RKO (cell line): ENCODE data around the gene CARNS1.
"Not testable (repeated sequence)": the region's sequence is repeated elsewhere in the genome, so short reads cannot be mapped to it uniquely, and the experiment has no call there.

Experiments used
- DNase-seq: peaks from one replicate; pipeline ENCODE4 v3.0.0-alpha.2; 2016; ENCODE audit warnings: low spot score

Gene CARNS1

GRCh38 chr11:67396587-67397389, 18.7 kb upstream of the CARNS1 start:
- no peak for DNase-seq

DNA sequence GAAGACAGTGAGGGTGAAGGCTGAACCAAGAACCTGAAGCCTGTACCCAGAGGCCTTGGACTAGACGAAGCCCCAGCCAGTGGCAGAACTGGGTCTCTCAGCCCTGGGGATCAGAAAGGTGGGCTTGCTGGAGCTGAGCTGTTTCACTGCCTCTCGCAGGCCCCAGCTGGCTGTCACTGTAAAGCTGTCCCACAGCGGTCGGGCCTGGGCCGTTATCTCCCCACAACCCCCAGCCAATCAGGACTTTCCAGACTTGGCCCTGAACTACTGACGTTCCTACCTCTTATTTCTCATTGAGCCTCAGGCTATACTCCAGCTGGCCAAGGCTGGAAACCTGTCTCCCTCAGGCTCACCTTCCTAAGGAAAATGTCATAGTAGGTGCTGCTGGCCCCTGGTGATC, 17.9 kb upstream of the CARNS1 start:
- DNase-seq = no peak

DNA sequence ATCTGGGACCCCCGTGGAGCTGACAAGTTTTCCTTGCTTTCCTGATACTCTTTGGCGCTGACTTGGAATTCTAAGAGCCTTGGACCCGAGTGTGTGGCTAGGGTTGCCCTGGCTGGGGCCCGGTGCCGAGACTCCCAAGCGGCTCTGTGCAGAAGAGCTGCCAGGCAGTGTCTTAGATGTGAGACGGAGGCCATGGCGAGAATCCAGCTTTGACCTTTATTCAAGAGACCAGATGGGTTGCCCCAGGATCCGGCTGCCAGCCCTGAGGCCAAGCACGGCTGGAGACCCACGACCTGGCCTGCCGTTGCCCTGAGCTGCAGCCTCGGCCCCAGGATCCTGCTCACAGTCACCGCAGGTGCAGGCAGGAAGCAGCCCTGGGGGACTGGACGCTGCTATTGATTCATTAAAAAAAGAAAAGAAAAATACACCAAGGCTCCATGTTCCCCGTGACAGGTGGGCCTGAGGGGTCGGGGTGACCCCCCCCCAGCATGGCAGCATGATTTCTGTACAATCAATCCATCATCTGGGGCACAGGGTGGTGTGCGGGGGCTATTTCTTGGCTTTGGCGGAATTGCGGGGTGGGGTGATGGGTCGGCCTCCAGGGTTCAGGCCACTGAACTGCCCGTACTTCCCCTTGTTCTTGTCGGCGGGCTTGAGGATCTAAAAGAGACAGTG, 17.4 kb upstream of the CARNS1 start:
- DNase-seq = no peak

GRCh38 chr11:67398661-67399563, 16.6 kb upstream of the CARNS1 start:
- DNase-seq = no peak

- DNase-seq = peak; percentile 74
Measured at GRCh38 chr11:67400251-67400941, 15.1 kb upstream of the CARNS1 start.

- DNase-seq = no peak
Measured at GRCh38 chr11:67400942-67401494, 14.5 kb upstream of the CARNS1 start.

- DNase-seq = peak; percentile 86
Measured at GRCh38 chr11:67401495-67402191, 13.8 kb upstream of the CARNS1 start, which contains the start of gene PPP1CA. Gene PPP1CA, minus strand, starts transcription at chr11:67401858. Its CDS starts 76 bp downstream, at chr11:67401782.

DNA sequence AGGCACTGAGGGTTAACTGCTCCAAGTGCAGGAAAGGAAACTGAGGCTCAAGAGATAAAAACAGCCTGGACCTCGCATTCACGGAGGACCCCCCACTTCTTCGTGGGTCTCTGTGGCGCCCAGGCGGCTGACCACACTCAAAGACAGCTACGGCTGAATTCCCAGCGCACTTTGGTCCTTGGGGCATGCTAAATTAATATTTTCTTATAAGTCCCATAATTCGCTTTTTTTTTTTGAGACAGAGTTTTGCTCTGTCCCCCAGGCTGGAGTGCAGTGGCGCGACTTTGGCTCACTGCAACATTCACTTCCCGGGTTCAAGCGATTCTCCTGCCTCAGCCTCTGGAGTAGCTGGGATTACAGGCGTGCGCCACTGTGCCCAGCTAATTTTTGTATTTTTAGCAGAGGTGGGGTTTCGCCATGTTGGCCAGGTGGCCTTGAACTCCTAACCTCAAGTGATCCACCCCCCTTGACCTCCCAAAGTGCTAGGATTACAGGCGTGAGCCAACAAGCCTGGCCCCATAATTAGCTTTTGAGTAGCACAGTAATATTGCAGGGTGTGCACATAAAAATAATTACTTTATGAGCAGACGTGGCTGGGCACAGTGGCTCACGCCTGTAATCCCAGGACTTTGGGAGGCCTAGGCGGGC, 13.2 kb upstream of the CARNS1 start:
- DNase-seq = not testable (repeated sequence)

- not testable (repeated sequence) for DNase-seq
Measured at GRCh38 chr11:67403085-67403484, 12.4 kb upstream of the CARNS1 start.

- DNase-seq = no peak
Measured at GRCh38 chr11:67404515-67405195, 10.8 kb upstream of the CARNS1 start.

GRCh38 chr11:67405196-67405567, 10.3 kb upstream of the CARNS1 start:
- no peak for DNase-seq

- DNase-seq = no peak
Measured at GRCh38 chr11:67405688-67406339, 9.7 kb upstream of the CARNS1 start.

DNA sequence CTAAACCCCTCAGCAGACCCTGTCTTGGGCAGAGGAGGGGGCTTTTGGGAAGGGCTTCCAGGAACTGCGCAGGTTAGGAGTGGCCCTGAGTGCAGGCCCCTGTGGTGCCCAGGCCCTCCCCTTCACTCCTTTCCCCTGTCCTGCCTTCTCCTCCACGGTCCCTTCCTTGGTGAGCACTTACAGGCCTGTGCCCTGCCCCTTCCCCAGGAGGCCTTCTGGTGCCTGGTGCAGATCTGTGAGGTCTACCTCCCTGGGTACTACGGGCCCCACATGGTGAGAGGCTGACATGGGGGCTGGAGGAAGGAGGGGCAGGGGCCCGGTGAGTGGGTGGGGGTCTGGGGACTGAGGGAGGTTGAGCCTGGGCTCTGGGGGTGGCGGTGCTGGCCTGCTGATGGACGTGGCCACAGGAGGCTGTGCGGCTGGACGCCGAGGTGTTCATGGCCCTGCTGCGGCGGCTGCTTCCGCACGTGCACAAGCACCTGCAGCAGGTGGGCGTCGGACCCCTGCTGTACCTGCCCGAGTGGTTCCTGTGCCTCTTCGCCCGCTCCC, 9.0 kb upstream of the CARNS1 start:
- DNase-seq = no peak

DNA sequence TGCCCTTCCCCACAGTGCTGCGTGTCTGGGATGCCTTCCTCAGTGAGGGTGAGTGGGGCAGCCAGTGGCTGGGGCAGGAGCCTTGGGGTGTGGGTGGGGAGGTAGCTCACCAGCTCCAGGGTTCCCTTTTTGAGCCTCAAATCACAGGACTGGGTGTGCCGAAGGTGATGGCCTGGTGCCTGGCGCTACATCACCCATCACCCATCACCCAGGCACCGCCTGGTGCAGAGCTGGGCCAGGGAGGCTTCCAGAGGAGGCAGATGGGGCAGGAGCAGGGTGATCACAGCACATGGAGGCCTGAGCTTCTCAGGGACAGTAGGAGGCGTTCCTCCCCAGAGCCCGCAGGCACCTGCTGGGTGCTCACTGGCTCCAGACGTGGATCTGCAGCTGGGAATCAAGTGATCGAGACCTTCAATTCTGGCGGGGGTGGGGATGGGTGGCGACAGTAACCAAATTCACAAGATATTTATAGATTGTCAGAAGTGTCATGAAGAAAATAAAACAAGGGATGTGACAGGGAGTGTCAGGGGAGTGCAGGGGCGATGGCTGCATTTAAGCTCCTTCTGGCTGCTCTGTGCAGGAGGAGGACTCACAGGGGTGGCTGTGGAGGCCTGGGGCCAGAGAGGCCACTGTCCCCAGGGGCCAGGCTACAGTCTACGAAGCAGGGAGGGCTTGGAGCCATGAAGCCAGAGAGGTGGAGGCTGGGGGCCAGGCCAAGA, 8.3 kb upstream of the CARNS1 start:
- DNase-seq = no peak

DNA sequence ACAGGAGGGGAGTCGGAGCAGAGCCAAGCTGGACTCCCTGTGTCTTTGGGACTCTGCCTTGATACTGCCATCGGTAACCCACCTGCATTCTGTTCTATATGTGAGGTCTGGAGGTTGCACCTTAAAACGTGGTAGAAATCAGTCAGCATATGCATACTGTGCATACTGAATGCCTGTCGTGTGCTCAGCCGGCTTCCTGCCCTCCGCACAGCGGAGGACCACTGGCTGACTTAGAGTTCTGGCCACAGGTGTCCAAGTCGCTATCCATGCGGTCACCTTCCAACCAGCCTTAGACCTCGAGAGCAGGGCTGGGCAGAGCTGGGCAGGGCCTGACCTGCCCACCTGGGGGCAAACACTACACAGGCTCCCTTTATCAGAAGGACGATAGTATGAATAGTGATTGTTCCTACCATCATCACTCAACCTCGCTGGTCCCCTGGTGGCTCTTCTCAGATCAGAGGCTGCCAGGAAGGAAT, 7.8 kb upstream of the CARNS1 start:
- DNase-seq = no peak

DNA sequence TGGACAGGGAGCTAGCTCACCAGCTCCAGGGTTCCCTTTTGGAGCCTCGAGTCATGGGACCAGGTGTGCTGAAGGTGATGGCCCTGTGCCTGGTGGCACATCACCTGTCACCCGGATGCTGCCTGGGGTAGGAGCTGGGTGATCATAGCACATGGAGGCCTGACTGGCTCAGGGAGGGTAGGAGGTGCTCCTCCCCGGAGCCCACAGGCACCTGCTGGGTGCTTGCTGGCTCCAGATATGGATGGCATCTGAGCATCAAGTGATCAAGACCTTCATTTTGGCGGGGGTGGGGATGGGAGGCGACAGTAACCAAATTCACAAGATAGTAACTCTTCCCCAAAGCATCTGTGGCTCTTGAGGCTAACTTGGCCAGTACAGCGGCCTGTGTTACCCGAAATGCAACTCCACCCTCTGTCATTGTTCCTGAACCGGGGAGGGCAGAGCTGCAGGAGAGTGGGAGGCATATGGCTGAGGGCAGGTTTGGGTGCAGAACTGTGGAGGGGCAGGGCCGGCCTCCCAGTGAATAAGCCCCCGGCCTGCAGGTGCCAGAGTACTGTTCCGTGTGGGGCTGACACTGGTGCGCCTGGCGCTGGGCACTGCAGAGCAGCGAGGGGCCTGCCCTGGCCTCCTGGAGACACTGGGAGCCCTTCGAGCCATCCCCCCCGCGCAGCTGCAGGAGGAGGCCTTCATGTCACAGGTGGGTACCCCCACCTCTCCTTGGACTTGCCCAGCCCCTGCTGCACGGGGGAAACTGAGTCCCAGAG, 6.9 kb upstream of the CARNS1 start:
- DNase-seq = no peak

- DNase-seq = no peak
Measured at GRCh38 chr11:67409261-67409666, 6.2 kb upstream of the CARNS1 start.
